PFSK-1 (cell line): ENCODE data around the gene PGM3.

Experiments used
- FOXP2 ChIP-seq: optimal IDR thresholded peaks from 2 replicates; pipeline ENCODE3; 2011; ENCODE audit warnings: borderline replicate concordance, control low read depth, inconsistent platforms; ENCODE audit not compliant: insufficient read depth; ENCODE audit errors: extremely low read length, extremely low read depth
- POLR2AphosphoS5 ChIP-seq: IDR thresholded peaks from 2 replicates; pipeline ENCODE4 v1.6.1; 2012; ENCODE audit warnings: low read depth, mild to moderate bottlenecking, control low read depth, low read length, moderate library complexity
- SIN3A ChIP-seq: IDR thresholded peaks from 2 replicates; pipeline ENCODE4 v1.6.1; 2012; ENCODE audit warnings: mild to moderate bottlenecking, low read length, moderate library complexity, borderline replicate concordance; ENCODE audit not compliant: insufficient read depth
- TAF1 ChIP-seq: IDR thresholded peaks from 2 replicates; pipeline ENCODE4 v1.6.1; 2012; ENCODE audit warnings: low read length, control low read depth, borderline replicate concordance; ENCODE audit not compliant: insufficient read depth
- TF ChIP-seq, protein P1 (sequence below), 2 experiments: IDR thresholded peaks; 2 replicates each; pipeline versions ENCODE4 v1.6.1 to v1.8.0; 2011 to 2012; ENCODE audit warnings: low read depth in 2 of 2, low read length in 2 of 2, control low read depth in 1 of 2, inconsistent platforms in 1 of 2, mild to moderate bottlenecking in 1 of 2, moderate library complexity in 1 of 2; ENCODE audit not compliant: insufficient read depth in 1 of 2

Gene PGM3

DNA sequence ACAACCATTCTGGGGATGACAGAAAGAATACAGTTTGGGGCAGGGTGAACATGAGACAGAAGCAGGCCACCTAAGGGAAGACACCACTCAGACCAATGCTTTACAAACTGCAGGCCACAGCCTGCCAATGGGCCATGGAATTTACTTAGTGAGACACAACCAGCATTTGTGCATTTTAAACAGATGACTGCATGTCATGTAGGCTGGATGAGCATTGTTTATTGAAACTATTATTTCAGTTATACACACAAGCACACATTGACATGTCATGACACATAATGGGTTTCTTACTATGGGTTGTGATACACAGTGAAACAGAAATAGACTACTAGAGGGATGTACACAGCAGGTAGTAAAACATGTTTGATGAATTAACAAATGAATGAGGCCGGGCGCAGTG, 8.0 kb downstream of the PGM3 start:
- TF ChIP-seq SIN3A (no peak), POLR2AphosphoS5 (no peak), TAF1 (no peak), FOXP2 (no peak)
- TF ChIP-seq, protein P1, sequence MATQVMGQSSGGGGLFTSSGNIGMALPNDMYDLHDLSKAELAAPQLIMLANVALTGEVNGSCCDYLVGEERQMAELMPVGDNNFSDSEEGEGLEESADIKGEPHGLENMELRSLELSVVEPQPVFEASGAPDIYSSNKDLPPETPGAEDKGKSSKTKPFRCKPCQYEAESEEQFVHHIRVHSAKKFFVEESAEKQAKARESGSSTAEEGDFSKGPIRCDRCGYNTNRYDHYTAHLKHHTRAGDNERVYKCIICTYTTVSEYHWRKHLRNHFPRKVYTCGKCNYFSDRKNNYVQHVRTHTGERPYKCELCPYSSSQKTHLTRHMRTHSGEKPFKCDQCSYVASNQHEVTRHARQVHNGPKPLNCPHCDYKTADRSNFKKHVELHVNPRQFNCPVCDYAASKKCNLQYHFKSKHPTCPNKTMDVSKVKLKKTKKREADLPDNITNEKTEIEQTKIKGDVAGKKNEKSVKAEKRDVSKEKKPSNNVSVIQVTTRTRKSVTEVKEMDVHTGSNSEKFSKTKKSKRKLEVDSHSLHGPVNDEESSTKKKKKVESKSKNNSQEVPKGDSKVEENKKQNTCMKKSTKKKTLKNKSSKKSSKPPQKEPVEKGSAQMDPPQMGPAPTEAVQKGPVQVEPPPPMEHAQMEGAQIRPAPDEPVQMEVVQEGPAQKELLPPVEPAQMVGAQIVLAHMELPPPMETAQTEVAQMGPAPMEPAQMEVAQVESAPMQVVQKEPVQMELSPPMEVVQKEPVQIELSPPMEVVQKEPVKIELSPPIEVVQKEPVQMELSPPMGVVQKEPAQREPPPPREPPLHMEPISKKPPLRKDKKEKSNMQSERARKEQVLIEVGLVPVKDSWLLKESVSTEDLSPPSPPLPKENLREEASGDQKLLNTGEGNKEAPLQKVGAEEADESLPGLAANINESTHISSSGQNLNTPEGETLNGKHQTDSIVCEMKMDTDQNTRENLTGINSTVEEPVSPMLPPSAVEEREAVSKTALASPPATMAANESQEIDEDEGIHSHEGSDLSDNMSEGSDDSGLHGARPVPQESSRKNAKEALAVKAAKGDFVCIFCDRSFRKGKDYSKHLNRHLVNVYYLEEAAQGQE (IDR thresholded peaks at IDR 0.05; ENCODE audit: insufficient read depth in 1 of 2, low read depth in 2 of 2, low read length in 2 of 2): no peak

DNA sequence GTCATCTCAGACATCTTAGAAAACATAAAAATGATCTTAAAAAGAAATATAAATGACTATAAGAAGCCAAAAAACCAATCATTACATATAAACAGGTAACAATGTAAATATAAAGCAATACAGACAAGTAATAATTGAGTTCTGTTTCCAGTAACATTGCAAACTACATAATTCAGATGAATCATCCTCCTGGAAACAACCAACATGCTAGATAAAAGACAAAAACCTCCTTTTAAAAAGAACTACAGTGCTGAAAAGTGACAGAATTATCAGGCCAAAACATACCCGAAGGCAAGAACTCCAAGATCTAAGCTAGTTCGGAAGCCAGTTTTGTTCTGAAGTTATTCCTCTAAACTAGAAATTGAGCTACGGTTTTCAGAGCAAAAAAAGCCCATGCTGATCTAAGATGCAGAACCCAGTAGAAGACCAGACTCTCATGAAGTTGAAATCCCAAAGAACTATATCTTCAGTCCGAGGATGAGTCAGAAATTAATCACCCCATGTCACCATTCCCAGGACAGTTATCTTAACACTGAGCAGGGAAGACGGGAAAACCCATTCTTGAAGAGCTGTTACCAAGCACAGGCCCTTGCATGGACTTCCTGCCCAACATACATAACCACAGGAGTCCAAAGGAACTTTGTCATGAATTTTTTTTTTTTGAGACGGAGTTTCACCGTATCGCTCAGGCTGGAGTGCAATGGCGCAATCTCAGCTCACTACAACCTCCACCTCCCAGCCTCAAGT, 9.8 kb downstream of the PGM3 start:
- TF ChIP-seq SIN3A (no peak), POLR2AphosphoS5 (no peak), TAF1 (no peak), FOXP2 (no peak)
- TF ChIP-seq, protein P1 (IDR thresholded peaks at IDR 0.05; ENCODE audit: insufficient read depth in 1 of 2, low read depth in 2 of 2, low read length in 2 of 2): no peak

DNA sequence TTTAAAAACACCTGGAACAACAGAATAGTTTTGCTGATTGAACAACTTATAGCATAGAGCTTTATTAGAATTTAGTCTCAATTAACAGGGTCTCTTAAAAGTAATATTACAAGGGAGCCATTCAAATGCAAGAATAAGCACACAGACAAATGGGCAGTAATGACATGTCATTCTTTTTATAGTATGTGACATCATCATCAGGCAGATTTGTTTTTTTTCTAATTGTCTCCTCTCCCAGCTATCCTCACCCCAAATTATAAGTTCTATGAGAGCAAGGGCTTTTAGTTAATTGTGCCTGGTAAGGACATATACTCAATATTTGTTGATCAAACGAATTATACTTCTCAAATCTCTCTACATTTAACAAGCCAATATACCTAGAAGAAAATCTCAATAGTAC, 11.0 kb downstream of the PGM3 start:
- TF ChIP-seq FOXP2: no peak
- TF ChIP-seq, protein P1 (IDR thresholded peaks at IDR 0.05; ENCODE audit: insufficient read depth in 1 of 2, low read depth in 2 of 2, low read length in 2 of 2): no peak
- no peak for TF ChIP-seq POLR2AphosphoS5
- TF ChIP-seq SIN3A: no peak
- TF ChIP-seq TAF1: no peak

DNA sequence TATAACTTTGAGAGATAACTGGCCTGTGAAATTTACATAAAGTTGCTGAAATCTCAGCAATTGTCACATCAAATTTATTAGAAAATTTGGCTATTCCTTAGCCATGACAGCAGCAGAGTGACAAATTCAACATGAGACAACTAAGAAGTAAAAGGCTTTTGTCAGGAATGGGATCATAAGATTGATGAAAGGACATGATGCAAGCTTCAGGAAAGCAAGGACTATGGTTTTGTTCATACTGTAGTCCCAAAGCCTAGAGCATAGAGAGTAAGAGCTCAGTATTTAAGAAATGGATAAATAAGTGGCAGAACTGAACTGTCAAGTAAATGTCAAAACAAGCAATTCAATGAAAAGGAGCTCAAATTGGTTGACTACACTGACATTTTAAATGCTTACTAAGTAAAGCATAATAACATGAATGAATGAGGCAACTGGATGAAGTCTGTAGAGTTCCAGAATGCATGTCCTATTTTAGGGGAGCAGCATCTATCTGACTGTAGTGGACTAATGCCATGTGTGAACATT, 12.6 kb downstream of the PGM3 start:
- TF ChIP-seq, protein P1 (IDR thresholded peaks at IDR 0.05; ENCODE audit: insufficient read depth in 1 of 2, low read depth in 2 of 2, low read length in 2 of 2): no peak
- no peak for TF ChIP-seq TAF1
- no peak for TF ChIP-seq POLR2AphosphoS5
- TF ChIP-seq FOXP2: no peak
- TF ChIP-seq SIN3A: no peak

DNA sequence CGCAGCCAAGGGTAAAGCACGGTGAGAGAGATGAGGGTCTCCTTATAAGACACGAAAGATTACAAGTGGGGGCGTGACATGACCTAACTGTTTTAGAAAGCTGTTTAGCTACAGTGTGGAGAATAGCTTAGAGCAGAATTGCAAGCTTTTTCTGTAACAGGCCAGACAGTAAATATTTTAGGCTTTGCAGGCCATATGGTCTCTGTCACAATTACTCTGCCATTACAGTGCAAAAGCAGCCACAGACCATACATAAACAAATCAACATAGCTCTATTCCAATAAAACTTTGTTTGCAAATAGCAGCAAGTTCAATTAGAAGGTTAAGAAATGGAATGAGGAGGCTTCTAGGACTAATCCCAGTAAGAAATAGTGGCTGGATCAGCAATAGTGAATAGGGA, 16.8 kb downstream of the PGM3 start:
- TF ChIP-seq, protein P1 (IDR thresholded peaks at IDR 0.05; ENCODE audit: insufficient read depth in 1 of 2, low read depth in 2 of 2, low read length in 2 of 2): no peak
- TF ChIP-seq SIN3A (no peak), TAF1 (no peak), POLR2AphosphoS5 (no peak), FOXP2 (no peak)
